ENCODE results near the gene ARL5C.
"Not testable (repeated sequence)": the region's sequence is repeated elsewhere in the genome, so short reads cannot be mapped to it uniquely, and the experiment has no call there.

Gene ARL5C

DNA sequence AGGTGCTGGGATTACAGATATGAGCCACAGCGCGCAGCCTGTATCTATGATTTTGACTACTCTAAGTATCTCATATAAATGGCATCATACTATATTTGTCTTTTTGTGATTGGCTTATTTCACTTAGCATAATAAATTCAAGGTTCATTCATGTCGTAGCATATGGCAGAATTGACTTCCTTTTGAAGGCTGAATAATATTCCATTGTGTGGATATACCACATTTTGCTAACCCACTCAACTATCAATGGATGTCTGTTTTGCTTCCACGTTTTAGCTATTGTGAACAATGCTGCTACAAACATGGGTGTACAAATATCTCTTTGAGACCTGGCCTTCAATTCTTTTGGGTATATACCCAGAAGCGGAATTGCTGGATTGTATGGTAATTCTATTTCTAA lies 24.7 kb downstream of the ARL5C start:
- no peak for DNase-seq (ENCODE audit: low spot score)

DNA sequence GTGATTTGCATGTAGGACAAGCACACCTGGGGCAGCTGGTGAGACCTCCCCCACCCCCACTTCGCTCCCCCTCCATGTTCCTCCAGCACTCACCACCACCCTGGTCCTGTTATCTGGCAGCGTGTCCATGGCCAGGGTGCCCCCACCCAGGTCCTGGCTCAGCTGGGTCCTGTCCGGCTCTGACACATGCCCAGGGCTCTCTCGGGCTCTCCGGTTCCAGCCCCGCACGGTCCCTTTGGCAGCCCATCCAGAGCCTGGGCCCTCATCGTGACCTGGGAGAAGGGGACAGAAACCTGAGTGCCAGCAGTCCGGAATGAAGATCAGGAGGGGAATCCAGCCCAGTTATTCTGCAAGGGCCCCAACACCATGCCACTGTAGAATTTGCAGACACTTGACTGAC lies 26.4 kb downstream of the ARL5C start:
- no peak for DNase-seq (ENCODE audit: low spot score)

DNA sequence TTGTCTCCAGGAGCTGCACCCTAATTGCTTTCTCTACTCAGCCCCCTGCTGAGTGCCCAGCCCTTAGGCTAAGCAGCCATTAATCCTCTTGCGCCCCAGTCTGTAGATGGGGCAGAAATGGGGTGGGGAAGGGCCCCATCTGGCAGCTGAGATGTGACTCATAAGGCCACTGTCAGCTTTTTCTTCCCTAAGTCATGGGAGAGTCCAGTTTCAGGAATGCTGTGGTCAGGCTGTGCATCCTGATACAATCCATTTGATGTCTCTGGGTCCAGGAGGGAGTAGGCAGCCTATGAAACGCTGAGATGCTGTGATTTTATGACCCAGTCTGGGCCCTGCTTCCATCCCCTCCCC lies 26.8 kb downstream of the ARL5C start:
- DNase-seq (ENCODE audit: low spot score), result no peak

DNA sequence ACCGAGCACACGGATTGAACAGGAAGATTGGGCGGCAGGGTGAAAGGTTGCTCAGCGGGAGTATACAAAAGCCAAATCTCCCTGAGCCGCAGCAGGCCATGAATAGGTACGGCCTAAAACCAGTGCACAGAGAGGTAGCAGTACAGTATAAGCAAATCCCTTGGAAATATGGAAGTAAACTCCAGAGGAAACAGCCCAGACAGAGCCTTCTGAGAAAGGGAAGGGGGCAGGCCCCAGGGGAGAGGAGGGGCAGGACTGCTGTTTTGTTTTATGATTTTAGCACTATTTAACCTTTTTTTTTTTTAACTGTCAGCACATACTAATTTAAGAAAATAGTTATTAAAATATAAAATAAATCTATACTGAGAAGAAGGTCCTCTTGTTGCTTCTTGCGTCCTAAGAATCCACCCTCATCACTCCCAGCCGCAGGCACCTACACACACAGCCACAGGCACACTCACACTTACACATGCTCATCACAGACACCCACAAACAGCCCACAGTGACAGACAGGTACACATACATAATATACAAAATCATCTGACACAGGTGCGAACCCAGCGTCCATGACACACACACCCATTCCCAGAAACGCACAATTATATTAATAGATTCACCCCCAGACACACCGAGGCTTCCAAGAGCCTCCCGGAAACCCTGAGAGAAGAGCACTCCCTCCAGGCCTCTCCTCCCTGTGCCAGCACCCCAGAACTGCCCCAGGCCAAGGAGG lies 27.4 kb downstream of the ARL5C start:
- DNase-seq (ENCODE audit: low spot score), result no peak

- DNase-seq (ENCODE audit: low spot score), result no peak
Measured at GRCh38 chr17:39134878-39135277, 31.1 kb downstream of the ARL5C start.

DNA sequence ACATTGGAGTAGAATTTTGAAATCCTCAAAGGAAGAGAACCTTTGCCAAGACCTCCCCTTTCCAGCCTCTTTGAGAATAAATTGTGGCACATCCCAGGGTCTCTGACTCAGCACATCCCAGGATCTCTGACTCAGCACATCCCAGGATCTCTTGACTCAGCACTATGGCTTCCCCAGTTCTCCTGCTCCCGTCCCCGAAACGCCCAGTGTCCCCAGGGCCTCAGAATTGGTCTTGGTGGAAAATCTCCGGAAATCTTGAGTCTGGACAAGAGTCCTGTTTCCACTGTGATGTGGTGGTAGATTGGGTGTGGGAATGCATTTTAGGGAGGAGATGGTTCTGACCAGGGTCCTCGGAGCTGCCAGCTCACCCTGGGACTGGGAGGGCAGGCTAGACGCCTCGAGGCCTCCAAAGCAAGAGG lies 33.8 kb downstream of the ARL5C start:
- no peak for DNase-seq (ENCODE audit: low spot score)

- no peak for DNase-seq (ENCODE audit: low spot score)
Measured at GRCh38 chr17:39131616-39132015, 34.3 kb downstream of the ARL5C start.

DNA sequence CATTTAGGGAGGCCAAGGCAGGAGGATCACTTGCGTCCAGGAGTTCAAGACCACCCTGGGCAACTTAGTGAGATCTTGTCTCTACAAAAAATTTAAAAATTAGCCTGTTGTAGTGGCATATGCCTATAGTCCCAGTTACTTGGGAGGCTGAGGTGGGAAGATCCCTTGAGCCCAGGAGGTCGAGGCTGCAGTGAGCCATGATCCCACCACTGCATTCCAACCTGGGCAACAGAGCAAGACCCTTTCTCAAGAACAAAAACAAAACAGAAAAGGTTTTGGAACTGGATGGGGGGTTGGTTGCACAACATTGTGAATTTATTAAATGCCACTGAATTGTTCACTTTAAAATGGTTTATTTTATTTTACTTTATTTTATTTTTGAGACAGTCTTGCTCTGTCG lies 35.8 kb downstream of the ARL5C start:
- no peak for DNase-seq (ENCODE audit: low spot score)

DNA sequence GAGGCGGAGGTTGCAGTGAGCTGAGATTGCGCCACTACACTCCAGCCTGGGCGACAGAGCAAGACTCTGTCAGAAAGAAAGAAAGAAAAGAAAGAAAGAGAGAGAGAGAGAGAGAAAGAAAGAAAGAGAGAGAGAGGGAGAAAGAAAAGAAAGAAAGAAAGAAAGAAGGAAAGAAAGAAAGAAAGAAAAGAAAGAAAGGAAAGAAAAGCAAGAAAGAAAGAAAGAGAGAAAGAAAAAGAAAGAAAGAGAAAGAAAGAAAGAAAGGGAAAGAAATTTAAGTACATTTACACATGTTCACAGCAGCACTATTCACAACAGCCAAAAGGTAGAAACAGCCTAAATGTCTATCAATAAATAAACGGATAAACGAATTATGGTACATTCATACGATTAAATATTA lies 36.4 kb downstream of the ARL5C start:
- not testable (repeated sequence) for DNase-seq (ENCODE audit: low spot score)

- DNase-seq (ENCODE audit: low spot score), result no peak
Measured at GRCh38 chr17:39126436-39126835, 39.5 kb downstream of the ARL5C start.

DNA sequence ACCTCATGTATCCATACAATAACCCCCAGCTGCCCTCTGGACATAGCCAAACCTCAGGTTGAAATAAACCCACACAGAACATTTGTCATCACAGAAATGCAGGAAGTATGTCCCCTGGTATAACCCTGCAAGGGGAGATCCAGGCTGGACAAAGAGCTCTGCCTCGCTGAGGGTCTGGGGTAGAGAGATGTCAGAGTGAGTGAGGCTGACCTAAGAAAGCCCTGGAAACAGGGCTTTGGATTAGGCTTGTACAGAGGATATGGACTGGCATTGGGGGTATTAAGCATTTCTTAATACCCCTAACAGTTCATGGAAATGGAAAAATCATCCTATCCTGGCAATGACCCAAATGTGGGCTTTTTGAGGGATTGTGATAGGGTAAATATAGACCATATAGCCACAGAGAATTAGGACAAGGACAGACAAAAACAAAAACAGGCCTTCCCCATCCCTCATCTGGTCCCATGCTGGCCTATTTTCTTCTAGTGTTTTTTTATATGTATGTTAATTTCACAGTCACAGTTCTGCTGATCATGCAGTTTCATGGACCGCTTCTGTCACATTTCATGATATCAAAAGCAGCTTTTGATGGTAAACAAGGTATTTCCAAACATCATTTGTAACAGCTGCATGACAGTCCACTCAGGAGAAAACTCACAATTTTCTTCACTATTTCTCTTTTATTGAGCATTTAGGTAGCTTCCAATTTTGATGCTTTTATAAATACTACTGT lies 40.7 kb downstream of the ARL5C start:
- no peak for DNase-seq (ENCODE audit: low spot score)

GRCh38 chr17:39123627-39124026 lies 42.3 kb downstream of the ARL5C start:
- DNase-seq (ENCODE audit: low spot score), result no peak

- no peak for DNase-seq (ENCODE audit: low spot score)
Measured at GRCh38 chr17:39122991-39123390, 43.0 kb downstream of the ARL5C start.

DNA sequence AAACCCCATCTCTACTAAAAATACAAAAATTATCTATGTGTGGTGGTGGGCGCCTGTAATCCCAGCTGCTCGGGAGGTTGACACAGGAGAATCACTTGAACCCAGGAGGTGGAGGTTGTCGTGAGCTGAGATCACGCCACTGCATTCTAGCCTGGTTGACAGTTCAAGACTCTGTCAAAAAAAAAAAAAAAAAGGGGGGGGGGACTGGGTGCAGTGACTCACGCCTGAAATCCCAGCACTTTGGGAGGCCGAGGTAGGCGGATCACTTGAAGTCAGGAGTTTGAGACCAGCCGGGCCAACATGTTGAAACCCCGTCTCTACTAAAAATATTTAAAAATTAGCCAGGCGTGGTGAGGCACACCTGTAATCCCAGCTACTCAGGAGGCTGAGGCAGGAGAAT lies 44.0 kb downstream of the ARL5C start:
- not testable (repeated sequence) for DNase-seq (ENCODE audit: low spot score)

DNA sequence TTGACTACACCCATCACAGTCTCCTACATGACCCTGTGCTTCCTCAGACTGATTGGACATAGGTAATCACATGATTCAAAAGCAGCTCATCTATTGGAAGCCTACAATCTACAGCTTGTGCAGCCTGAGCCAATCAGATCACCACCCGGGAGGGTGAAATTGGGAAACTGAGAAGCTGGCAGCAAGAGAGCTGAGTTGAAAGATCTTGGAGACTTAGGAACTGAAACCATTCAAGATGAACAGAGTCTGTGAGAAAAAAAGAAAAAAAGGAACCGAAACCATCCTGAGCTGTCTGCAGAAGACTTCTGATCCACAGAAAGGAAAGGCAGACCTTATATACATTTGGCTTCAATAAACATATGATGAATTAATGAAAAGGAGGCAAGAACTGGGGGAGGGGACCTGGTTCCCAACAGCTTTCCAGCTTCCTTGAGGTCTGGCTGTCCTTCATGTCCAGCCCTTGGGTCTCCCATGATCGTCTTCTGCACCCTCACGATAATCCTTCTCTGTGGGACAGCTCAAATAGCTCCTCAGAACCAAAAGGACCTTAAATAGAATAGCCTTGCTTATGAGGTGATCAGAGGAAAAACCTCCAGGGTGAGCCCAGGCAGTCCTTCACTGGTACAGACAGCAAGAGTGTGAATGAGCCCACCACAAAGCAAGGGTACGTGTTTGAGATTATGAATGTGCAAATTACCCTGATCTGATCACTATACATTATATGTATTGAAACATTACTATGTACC lies 47.1 kb downstream of the ARL5C start:
- no peak for DNase-seq (ENCODE audit: low spot score)

- DNase-seq (ENCODE audit: low spot score), result no peak
Measured at GRCh38 chr17:39116224-39116623, 49.7 kb downstream of the ARL5C start.

DNA sequence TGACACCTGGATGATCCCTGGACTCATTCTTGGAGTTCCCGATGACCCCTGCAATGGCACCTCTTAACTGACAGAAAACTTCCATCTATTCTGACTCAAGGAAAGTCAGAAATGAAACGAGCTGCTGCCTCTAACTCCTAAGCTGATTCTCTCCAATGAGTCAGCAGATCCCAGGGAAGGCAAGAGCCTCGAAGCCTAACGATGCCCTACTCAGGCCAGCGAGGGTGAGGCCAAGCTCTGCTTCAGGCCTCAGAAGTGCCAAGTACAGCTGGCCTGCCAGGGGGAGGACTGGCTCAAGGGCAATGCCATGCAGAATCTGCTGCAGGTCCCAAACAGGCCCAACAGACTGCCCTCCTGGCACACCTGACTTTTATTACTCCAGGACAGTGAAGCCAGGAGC lies 50.8 kb downstream of the ARL5C start:
- no peak for DNase-seq (ENCODE audit: low spot score)

GRCh38 chr17:39114723-39115122 lies 51.2 kb downstream of the ARL5C start:
- DNase-seq (ENCODE audit: low spot score), result no peak

DNA sequence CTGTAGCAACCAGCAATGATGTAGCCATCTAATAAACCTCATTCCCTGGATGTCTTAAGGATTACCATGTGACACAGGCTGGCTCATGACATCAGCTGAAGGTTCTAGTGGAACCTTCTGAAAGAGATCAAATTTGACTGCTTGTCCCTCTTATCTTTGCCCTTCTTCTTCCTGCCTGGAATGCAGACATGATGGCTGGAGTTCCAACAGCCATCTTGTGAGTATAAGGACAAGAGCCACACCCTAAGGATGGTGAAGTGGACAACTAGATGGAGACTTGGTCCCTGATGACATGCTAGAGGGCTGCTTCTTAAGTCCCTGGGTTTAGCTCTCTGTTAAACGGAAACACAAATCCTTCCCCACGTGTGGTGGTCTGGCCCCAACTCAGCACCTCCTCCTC lies 52.1 kb downstream of the ARL5C start:
- DNase-seq (ENCODE audit: low spot score), result no peak

- DNase-seq (ENCODE audit: low spot score), result no peak
Measured at GRCh38 chr17:39110435-39111136, 55.4 kb downstream of the ARL5C start.

GRCh38 chr17:39108461-39109375 lies 57.2 kb downstream of the ARL5C start:
- DNase-seq (ENCODE audit: low spot score), result no peak

Measured in hematopoietic multipotent progenitor cell treated with erythropoietin and hydrocortisone succinate and interleukin-3 and kit ligand, for 17 days (in vitro differentiated cells).